Kasumi-1 (cell line): Measurements from ENCODE around the gene ARHGEF40.

Experiments
- DNase-seq, 2 experiments: peaks; one replicate each; lab custom pipeline; 2025; lab: John Stamatoyannopoulos, UW

Gene ARHGEF40

DNA sequence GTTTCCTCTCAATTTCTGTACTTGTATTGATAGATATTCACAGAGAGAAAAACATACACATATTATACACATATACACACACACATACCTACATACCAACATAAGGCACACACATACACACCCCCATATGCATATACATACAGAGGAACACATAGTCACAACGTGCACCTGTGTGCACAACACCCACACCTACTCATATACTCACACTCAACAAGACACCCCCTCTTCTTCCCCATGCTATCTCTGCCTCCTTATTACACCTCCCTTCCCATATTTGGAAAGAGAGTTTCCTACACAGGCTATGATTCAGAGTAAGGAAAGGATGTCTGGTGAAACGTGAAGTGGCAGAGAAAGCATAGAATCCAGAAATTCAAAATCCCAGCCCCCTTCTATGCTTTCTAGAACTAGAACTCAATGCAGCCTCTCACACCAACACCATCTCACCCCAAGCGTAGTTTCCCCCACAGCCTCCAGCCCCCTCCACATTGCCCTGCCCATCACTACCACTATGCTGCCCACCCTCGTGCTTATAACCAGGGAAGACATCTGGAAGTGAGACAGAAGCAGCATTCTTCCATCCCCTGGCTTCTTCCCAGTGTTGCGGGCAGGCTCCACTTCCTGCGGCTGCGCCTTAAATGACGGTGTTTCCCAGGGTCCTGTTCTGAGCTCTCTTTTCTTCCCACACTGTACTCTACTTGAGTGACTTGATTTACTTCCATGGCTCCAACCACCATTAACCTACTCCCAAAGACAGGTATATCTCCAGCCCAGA is 10.1 kb upstream of the ARHGEF40 start:
- DNase-seq: no peak

GRCh38 chr14:21060614-21061346 is 9.3 kb upstream of the ARHGEF40 start:
- DNase-seq: no peak

DNA sequence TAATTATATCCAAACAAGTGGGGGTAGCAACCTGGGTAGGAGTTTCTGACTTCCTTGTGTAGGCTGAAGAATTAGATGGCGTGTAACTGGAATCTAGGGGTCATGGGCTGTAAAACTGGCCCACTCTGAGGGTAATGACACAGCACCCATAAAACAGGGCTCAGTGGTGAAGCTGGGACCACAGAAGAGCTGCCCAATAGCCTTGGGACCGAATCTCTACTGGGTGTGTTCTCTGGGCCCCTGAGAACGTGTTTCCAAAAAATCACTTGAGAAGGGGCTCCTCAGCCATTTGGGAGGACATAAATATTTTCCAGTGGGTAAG is 8.8 kb upstream of the ARHGEF40 start:
- DNase-seq: no peak

DNA sequence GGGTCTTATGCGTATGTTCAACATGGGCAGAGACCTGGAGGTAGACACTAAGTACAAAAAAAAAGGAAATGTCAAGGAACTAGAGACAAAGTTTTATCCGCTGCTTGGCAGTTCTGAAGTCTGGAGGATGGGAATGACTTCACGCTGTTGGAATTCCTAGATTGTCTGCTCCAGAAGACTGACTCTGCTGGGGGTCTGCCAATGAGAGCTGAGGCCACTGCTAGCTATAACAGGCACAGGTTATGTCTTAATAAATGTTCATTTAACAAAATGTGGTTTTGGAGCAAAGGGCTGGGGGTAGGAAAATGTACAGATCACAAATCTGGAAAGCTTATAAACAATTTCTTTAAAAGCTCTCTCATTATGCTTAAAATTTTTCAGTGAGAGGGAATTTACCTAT is 6.6 kb upstream of the ARHGEF40 start:
- DNase-seq: no peak

- DNase-seq: peak; percentile 37 to 49
These were observed 3.1 kb upstream of the ARHGEF40 start for GRCh38 chr14:21066882-21067502.

DNA sequence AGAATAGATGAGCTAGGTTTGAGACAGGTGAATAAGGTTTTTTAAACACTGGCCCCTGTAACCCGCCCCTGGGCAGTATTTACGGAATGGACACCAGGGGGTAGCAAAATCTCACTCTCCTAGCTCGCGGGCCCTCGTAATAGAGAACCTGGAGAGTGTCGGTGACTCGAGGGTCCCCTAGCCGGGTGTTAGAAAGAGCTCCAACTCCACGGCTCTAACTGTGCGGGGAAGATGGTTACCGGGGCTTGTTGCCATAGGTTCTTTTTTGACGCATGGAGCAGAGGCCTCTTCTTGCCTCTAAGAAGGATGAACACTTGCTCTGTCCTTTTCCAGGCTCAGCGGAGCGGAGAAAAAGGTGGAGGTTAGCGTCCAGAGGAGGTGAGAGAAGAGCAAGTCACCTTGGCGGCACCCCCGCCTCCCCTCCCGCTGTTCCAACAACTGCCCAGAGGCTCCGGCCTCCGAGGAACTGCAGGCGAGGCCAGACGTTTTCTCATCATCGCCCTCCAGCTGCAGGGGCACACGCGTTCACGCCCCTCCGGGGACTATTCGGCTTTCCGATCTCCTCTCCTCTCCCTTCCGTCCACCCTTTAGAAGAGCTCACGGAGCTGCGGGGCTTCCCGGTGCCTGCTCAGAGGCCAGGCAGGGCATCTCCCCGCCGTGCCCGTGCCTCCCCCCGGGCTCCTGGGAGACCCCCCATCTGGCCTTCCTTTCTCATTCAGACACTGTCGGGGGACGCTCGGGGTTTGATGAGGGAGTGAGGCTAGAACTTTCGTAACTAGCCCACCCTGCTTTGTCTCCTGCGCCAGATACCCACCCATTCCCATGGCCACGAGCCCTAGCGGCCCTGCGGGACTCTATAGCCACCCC is 1.4 kb upstream of the ARHGEF40 start:
- DNase-seq: peak; percentile 70 to 76

DNA sequence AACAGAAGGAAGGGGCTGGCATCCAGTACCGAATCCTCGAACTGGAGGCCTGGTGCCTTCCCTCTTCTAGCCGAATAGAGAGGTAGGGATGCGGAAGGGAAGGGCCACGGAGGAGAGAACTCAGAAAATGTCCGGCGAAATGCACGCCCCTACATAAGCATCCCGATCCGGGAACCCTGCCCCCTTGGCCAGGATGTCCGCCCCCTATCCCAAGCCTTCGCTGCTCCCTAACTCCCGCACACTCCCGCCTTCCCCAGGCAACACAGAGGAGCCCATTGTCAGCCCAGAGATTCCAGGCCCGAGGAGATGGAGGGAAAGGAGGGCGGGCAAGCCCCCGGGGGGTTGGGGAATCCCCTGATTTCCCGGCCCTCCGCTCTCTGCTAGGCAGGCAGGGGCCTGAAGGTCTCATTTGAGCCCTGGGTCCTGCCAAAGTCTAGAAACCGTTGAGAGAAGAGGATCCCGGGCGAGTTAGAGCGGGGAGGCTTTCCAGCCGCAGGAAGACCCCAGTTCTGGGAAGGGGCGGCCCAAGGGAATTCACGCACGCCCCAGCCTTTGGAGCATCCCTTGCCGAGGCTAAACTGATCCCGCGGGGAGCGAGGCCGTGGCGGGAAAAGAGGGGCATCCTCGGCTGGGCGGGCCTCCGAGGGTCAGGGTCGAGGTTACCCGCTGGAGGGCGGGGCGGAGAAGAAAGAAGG is 569 bp upstream of the ARHGEF40 start:
- no peak for DNase-seq

DNA sequence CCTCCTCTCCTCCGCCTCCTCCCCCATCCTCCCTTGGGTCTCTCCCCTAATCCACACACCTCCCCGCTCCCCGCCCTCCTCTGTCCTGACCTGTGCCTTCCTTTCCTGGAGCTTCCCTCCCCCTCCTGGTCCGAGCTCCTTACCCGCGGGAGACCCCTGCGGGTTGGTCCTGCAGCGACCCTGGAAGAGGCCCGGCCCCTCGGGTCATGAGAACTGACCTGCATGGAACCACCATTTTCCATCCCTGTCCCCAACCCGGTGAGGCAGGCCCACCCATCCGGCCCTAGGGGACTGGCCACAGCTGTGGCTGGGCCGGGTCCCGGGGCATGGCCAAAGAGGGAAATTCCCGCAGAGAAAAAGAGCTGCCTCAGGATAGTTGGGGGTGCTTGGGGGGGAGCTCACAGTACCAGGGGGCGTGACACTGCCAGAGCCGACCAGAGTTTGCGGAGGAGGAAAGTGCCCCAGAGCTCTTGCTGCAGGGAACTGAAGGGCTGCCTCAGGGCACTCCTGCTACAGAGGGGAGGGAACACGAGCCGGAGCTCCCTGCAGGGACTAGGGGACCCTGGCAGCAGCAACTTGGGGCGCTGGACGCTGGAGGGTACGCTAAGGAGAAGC is 613 bp downstream of the ARHGEF40 start:
- peak; percentile 68 to 71 for DNase-seq

GRCh38 chr14:21071225-21072030 is 1.3 kb downstream of the ARHGEF40 start:
- peak; percentile 96 to 97 for DNase-seq

GRCh38 chr14:21072031-21072473 is 1.9 kb downstream of the ARHGEF40 start:
- DNase-seq: peak; percentile 93 to 94

DNA sequence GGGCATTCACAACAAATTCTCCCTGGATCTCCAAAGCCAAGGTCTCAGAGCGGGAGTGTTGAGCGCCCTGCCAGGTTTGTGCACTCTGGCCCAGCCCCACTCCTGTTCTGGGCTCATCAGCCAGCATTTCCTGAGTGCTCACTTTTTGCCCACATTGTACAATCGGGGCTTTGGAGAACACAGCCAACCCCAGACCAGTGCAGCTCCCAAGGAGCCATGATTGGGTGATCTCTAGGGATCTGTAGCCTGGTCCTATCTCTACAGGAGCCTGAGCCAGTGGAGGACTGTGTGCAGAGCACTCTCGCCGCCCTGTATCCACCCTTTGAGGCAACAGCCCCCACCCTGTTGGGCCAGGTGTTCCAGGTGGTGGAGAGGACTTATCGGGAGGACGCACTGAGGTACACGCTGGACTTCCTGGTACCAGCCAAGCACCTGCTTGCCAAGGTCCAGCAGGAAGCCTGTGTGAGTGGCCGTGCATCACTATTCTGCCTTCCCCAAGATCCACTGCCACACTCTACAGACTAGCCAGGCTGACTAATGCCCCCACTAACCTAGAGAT is 2.8 kb downstream of the ARHGEF40 start:
- no peak for DNase-seq

- DNase-seq: no peak
These were observed 3.8 kb downstream of the ARHGEF40 start for GRCh38 chr14:21073921-21074320.

GRCh38 chr14:21074398-21075272 is 4.5 kb downstream of the ARHGEF40 start:
- no peak for DNase-seq

- DNase-seq: no peak
These were observed 5.8 kb downstream of the ARHGEF40 start for GRCh38 chr14:21075719-21076437.

GRCh38 chr14:21077672-21078071 is 7.6 kb downstream of the ARHGEF40 start:
- DNase-seq: no peak

GRCh38 chr14:21078287-21078686 is 8.2 kb downstream of the ARHGEF40 start:
- DNase-seq: no peak

DNA sequence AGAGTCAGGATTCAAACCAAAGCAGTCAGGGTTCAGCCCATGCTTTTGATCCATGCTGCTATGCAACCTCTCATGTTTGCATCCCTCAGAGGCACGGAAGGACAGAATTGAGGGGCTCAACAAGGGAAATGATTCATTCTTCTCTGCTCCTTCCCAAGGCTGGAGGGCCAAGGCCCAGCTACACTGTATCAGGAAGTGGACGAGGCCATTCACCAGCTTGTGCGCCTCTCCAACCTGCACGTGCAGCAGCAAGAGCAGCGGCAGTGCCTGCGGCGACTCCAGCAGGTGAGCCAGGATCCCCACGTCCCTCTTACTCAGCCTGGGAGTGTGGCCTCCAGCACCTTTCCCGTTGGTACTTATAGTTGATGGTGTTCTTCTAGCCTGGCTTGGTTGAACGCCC is 8.6 kb downstream of the ARHGEF40 start:
- no peak for DNase-seq

GRCh38 chr14:21081521-21082142 is 11.5 kb downstream of the ARHGEF40 start:
- no peak for DNase-seq
